Thymus (tissue), 11 donors: ENCODE data around the gene CHDH. TPM values are rescaled to one million over a fixed set of nuclear protein-coding genes. Genes with fewer than 3 reads are reported as not detected.
A peak's percentile ranks its signal among the peaks of the same experiment; 100 is the strongest.

ENCODE experiments used
- DNase-seq, 9 donors: peaks; one replicate each; pipeline ENCODE4 v3.0.0-alpha.2; 2013; ENCODE audit warnings: low spot score in 9 of 9, low read depth in 6 of 9, missing footprints in 1 of 9
- H3K27ac ChIP-seq, 2 donors: one replicate each; pipeline ENCODE4 v1.5.1; 2013; ENCODE audit warnings: control low read depth in 1 of 2, low read depth in 1 of 2, low read length in 1 of 2, mild to moderate bottlenecking in 1 of 2, moderate library complexity in 1 of 2
- H3K27me3 ChIP-seq, 2 donors: one replicate each; pipeline ENCODE4 v1.5.1; 2013; ENCODE audit warnings: low read length in 1 of 2; ENCODE audit not compliant: control insufficient read depth in 2 of 2, insufficient read depth in 1 of 2
- H3K36me3 ChIP-seq, 2 donors: one replicate each; pipeline ENCODE4 v1.5.1; 2013; ENCODE audit warnings: low read length in 1 of 2, mild to moderate bottlenecking in 1 of 2, moderate library complexity in 1 of 2; ENCODE audit not compliant: control insufficient read depth in 2 of 2, insufficient read depth in 2 of 2
- H3K4me1 ChIP-seq, 2 donors: one replicate each; pipeline ENCODE4 v1.5.1; 2013; ENCODE audit warnings: low read length in 2 of 2; ENCODE audit not compliant: control insufficient read depth in 2 of 2, insufficient read depth in 2 of 2
- H3K4me3 ChIP-seq, 2 donors: one replicate each; pipeline ENCODE4 v1.5.1; 2013; ENCODE audit warnings: low read length in 2 of 2, control low read depth in 1 of 2, mild to moderate bottlenecking in 1 of 2
- H3K9me3 ChIP-seq, 2 donors: one replicate each; pipeline ENCODE4 v1.5.1; 2013; ENCODE audit warnings: low read length in 1 of 2, mild to moderate bottlenecking in 1 of 2; ENCODE audit not compliant: control insufficient read depth in 2 of 2, insufficient read depth in 1 of 2
- WGBS: extraction: QIAGEN DNeasy Blood & Tissue Kit; methylation state at CpG from one replicate; pipeline ENCODE4 v1.1.7; 2013; 5-methylcytosine and 5-hydroxymethylcytosine counted together
- polyA plus RNA-seq: library from polyadenylated mRNA; stranded (reverse); fragments of 200-250 nt; gene quantifications from one replicate; pipeline ENCODE4 v1.2.3, GENCODE V29; 2013
- total RNA-seq: library from RNA; stranded (reverse); fragments of 120-200 nt; gene quantifications from one replicate; pipeline ENCODE4 v1.2.4, GENCODE V29; 2013
- donor health status: healthy.

The CHDH gene
- total and polyA plus RNA-seq, 2 donors, result 0.38 to 0.57 TPM

GRCh38 chr3:53801319-53801718 is 44.9 kb downstream of the CHDH start:
- Histone ChIP-seq H3K36me3 (no peaks in the 10 kb centered on the region), H3K4me1 (peaks cover 0 to 23% of the 10 kb centered on the region in 2 donors), H3K27me3 (no peaks in the 10 kb centered on the region), H3K9me3 (no peaks in the 10 kb centered on the region), H3K27ac (no peak overlapping the region), H3K4me3 (no peak overlapping the region)
- 96% methylated on average over 9 of the region's 9 CpGs for WGBS
- no peak for DNase-seq

GRCh38 chr3:53800041-53800906 is 45.9 kb downstream of the CHDH start:
- Histone ChIP-seq H3K4me3 (no peak overlapping the region), H3K27ac (no peak overlapping the region), H3K27me3 (peaks cover 0 to 4% of the 10 kb centered on the region in 2 donors), H3K4me1 (peaks cover 0 to 15% of the 10 kb centered on the region in 2 donors), H3K9me3 (no peaks in the 10 kb centered on the region), H3K36me3 (no peaks in the 10 kb centered on the region)
- WGBS, result 97% methylated on average over 16 of the region's 16 CpGs
- DNase-seq, result no peak

GRCh38 chr3:53799338-53799865 is 46.8 kb downstream of the CHDH start:
- DNase-seq, result no peak
- H3K9me3 ChIP-seq, result no peaks in the 10 kb centered on the region

GRCh38 chr3:53798144-53798543 is 48.1 kb downstream of the CHDH start:
- H3K4me3 ChIP-seq, result no peak overlapping the region
- peaks cover 0 to 4% of the 10 kb centered on the region in 2 donors for H3K27me3 ChIP-seq
- H3K36me3 ChIP-seq, result no peaks in the 10 kb centered on the region
- H3K4me1 ChIP-seq, result peaks cover 0 to 2% of the 10 kb centered on the region in 2 donors
- no peak overlapping the region for H3K27ac ChIP-seq
- no peaks in the 10 kb centered on the region for H3K9me3 ChIP-seq
- DNase-seq, result no peak
- WGBS, result 88% methylated on average over 8 of the region's 8 CpGs

More at GRCh38 chr3:53799338-53799865, 46.8 kb downstream of the CHDH start:
- H3K4me1 ChIP-seq, result peaks cover 0 to 7% of the 10 kb centered on the region in 2 donors
- H3K27ac ChIP-seq, result no peak overlapping the region
- no peaks in the 10 kb centered on the region for H3K36me3 ChIP-seq
- H3K4me3 ChIP-seq, result no peak overlapping the region
- peaks cover 0 to 4% of the 10 kb centered on the region in 2 donors for H3K27me3 ChIP-seq
- WGBS, result 98% methylated on average over 12 of the region's 12 CpGs

- 82% methylated on average over 12 of the region's 12 CpGs for WGBS
- DNase-seq, result no peak
- H3K27me3 ChIP-seq, result peaks cover 0 to 4% of the 10 kb centered on the region in 2 donors
- no peaks in the 10 kb centered on the region for H3K36me3 ChIP-seq
- no peak overlapping the region for H3K27ac ChIP-seq
- H3K4me3 ChIP-seq, result no peak overlapping the region
- H3K4me1 ChIP-seq, result peaks cover 0 to 19% of the 10 kb centered on the region in 2 donors
- no peaks in the 10 kb centered on the region for H3K9me3 ChIP-seq
These were observed 50.2 kb downstream of the CHDH start for GRCh38 chr3:53795789-53796560.

- Histone ChIP-seq H3K27me3 (peaks cover 0 to 4% of the 10 kb centered on the region in 2 donors), H3K9me3 (no peaks in the 10 kb centered on the region), H3K4me1 (peaks cover 0 to 25% of the 10 kb centered on the region in 2 donors), H3K27ac (no peak overlapping the region), H3K4me3 (no peak overlapping the region), H3K36me3 (no peaks in the 10 kb centered on the region)
- DNase-seq, result no peak
- 81% methylated on average over 3 of the region's 3 CpGs for WGBS
These were observed 51.0 kb downstream of the CHDH start for GRCh38 chr3:53795176-53795575.

GRCh38 chr3:53794597-53794996 is 51.6 kb downstream of the CHDH start:
- no peak overlapping the region for H3K4me3 ChIP-seq
- no peak overlapping the region for H3K27ac ChIP-seq
- H3K9me3 ChIP-seq, result no peaks in the 10 kb centered on the region
- H3K4me1 ChIP-seq, result peaks cover 0 to 25% of the 10 kb centered on the region in 2 donors
- peaks cover 0 to 4% of the 10 kb centered on the region in 2 donors for H3K27me3 ChIP-seq
- DNase-seq, result no peak
- WGBS, result 91% methylated on average over 3 of the region's 3 CpGs
- no peaks in the 10 kb centered on the region for H3K36me3 ChIP-seq

- Histone ChIP-seq H3K36me3 (no peaks in the 10 kb centered on the region), H3K27ac (no peak overlapping the region), H3K4me3 (no peak overlapping the region), H3K4me1 (peaks cover 0 to 25% of the 10 kb centered on the region in 2 donors), H3K27me3 (peaks cover 0 to 4% of the 10 kb centered on the region in 2 donors), H3K9me3 (no peaks in the 10 kb centered on the region)
- 92% methylated on average over 3 of the region's 3 CpGs for WGBS
- DNase-seq, result peak in 2 of 9 donors; percentile 8 to 50
These were observed 53.4 kb downstream of the CHDH start for GRCh38 chr3:53792866-53793265.

- no peak for DNase-seq
- H3K27me3 ChIP-seq, result peaks cover 0 to 4% of the 10 kb centered on the region in 2 donors
- peaks cover 0 to 25% of the 10 kb centered on the region in 2 donors for H3K4me1 ChIP-seq
- no peak overlapping the region for H3K4me3 ChIP-seq
- WGBS, result 94% methylated on average over 7 of the region's 7 CpGs
- H3K9me3 ChIP-seq, result no peaks in the 10 kb centered on the region
- no peak overlapping the region for H3K27ac ChIP-seq
- no peaks in the 10 kb centered on the region for H3K36me3 ChIP-seq
These were observed 54.9 kb downstream of the CHDH start for GRCh38 chr3:53791317-53791716.
